Liver (tissue), 9 donors: ENCODE measurements around the gene POLD2. TPM values are rescaled to one million over a fixed set of nuclear protein-coding genes. Genes with fewer than 3 reads are reported as not detected.

Experiments used
- DNase-seq: peaks from one replicate; pipeline ENCODE4 v3.0.0-alpha.2; 2017; ENCODE audit warnings: low spot score
- H3K27ac ChIP-seq, 2 donors: one replicate each; pipeline ENCODE4 v1.7.0; 2013; ENCODE audit warnings: inconsistent platforms in 2 of 2, low read length in 2 of 2, control low read depth in 1 of 2, low read depth in 1 of 2, mild to moderate bottlenecking in 1 of 2
- H3K27me3 ChIP-seq, 4 donors: one replicate each; pipeline versions ENCODE4 v1.6.1 to v1.7.0; 2013; ENCODE audit warnings: low read length in 3 of 4, inconsistent platforms in 1 of 4, mild to moderate bottlenecking in 1 of 4, moderate library complexity in 1 of 4; ENCODE audit not compliant: control insufficient read depth in 4 of 4, insufficient read depth in 4 of 4
- H3K36me3 ChIP-seq, 4 donors: one replicate each; pipeline versions ENCODE4 v1.6.1 to v1.7.0; 2013; ENCODE audit warnings: low read length in 3 of 4, mild to moderate bottlenecking in 3 of 4, low read depth in 1 of 4, moderate library complexity in 1 of 4; ENCODE audit not compliant: control insufficient read depth in 4 of 4, insufficient read depth in 3 of 4
- H3K4me1 ChIP-seq, 4 donors: one replicate each; pipeline versions ENCODE4 v1.6.1 to v1.7.0; 2013; ENCODE audit warnings: low read length in 3 of 4, mild to moderate bottlenecking in 3 of 4, moderate library complexity in 1 of 4; ENCODE audit not compliant: control insufficient read depth in 4 of 4, insufficient read depth in 4 of 4
- H3K4me3 ChIP-seq, 3 donors: one replicate each; pipeline versions ENCODE4 v1.6.1 to v1.7.0; 2013; ENCODE audit warnings: low read length in 3 of 3, control low read depth in 1 of 3, low read depth in 1 of 3, mild to moderate bottlenecking in 1 of 3
- H3K9ac ChIP-seq, 2 donors: one replicate each; pipeline ENCODE4 v1.7.0; 2013; ENCODE audit warnings: low read length in 2 of 2, mild to moderate bottlenecking in 2 of 2, moderate library complexity in 2 of 2, control low read depth in 1 of 2, low read depth in 1 of 2
- H3K9me3 ChIP-seq, 4 donors: one replicate each; pipeline versions ENCODE4 v1.6.1 to v1.7.0; 2013; ENCODE audit warnings: low read length in 3 of 4; ENCODE audit not compliant: control insufficient read depth in 4 of 4
- EGR1 ChIP-seq, 2 donors: IDR thresholded peaks; 2 replicates each; pipeline ENCODE4 v1.6.1; 2016 to 2018; ENCODE audit warnings: antibody characterized with exemption in 2 of 2, low read depth in 2 of 2
- FOXA1 ChIP-seq: IDR thresholded peaks from 2 replicates; pipeline ENCODE4 v1.6.1; 2016; ENCODE audit warnings: antibody characterized with exemption
- FOXA2 ChIP-seq: IDR thresholded peaks from 2 replicates; pipeline ENCODE4 v1.6.1; 2016; ENCODE audit warnings: antibody characterized with exemption
- GABPA ChIP-seq, 2 donors: IDR thresholded peaks in 1 of 2; conservative IDR thresholded peaks in 1 of 2; 2 replicates each; pipeline ENCODE4 v1.6.1; 2016; ENCODE audit warnings: antibody characterized with exemption in 2 of 2, mild to moderate bottlenecking in 1 of 2, moderate library complexity in 1 of 2
- HNF4A ChIP-seq, 2 donors: conservative IDR thresholded peaks; 2 replicates each; pipeline ENCODE4 v1.6.1; 2016; ENCODE audit warnings: antibody characterized with exemption in 2 of 2, mild to moderate bottlenecking in 2 of 2
- HNF4G ChIP-seq: IDR thresholded peaks from 2 replicates; pipeline ENCODE4 v1.6.1; 2016; ENCODE audit warnings: antibody characterized with exemption
- JUND ChIP-seq, 2 donors: IDR thresholded peaks; 2 replicates each; pipeline ENCODE4 v1.6.1; 2016; ENCODE audit warnings: antibody characterized with exemption in 2 of 2
- NR2F2 ChIP-seq: IDR thresholded peaks from 2 replicates; pipeline ENCODE4 v1.6.1; 2016; ENCODE audit warnings: antibody characterized with exemption
- RAD21 ChIP-seq, 2 donors: IDR thresholded peaks; 2 replicates each; pipeline ENCODE4 v1.6.1; 2016; ENCODE audit warnings: antibody characterized with exemption in 2 of 2, mild to moderate bottlenecking in 2 of 2
- RXRA ChIP-seq, 2 donors: IDR thresholded peaks; 2 replicates each; pipeline ENCODE4 v1.6.1; 2017 to 2018; ENCODE audit warnings: antibody characterized with exemption in 2 of 2, mild to moderate bottlenecking in 1 of 2
- SP1 ChIP-seq: IDR thresholded peaks from 2 replicates; pipeline ENCODE4 v1.6.1; 2018; ENCODE audit warnings: antibody characterized with exemption, mild to moderate bottlenecking
- TAF1 ChIP-seq: conservative IDR thresholded peaks from 2 replicates; pipeline ENCODE4 v1.6.1; 2016; ENCODE audit warnings: antibody characterized with exemption, mild to moderate bottlenecking
- WGBS: extraction: QIAGEN DNeasy Blood & Tissue Kit; methylation state at CpG from one replicate; pipeline ENCODE4 v1.1.7; 2013; 5-methylcytosine and 5-hydroxymethylcytosine counted together
- polyA plus RNA-seq, 2 donors: library from polyadenylated mRNA; stranded (reverse) in 1 of 2; unstranded in 1 of 2; fragments of 200-250 nt in 1 of 2; fragments of >200 nt in 1 of 2; fragmentation: Nextera tagmentation in 1 of 2; extraction: Ambion mirVana in 1 of 2; gene quantifications; one replicate each; pipeline versions ENCODE4 v1.2.1 to v1.2.3, GENCODE V29; 2013 to 2015
- total RNA-seq, 2 donors: library from RNA; depleted of rRNA; stranded (reverse); fragments of >200 nt; gene quantifications; one replicate each; pipeline ENCODE4 v1.2.3, GENCODE V29; 2014
- TF ChIP-seq, protein P1 (sequence below): IDR thresholded peaks from 2 replicates; pipeline ENCODE4 v1.6.1; 2016; ENCODE audit warnings: antibody characterized with exemption
- TF ChIP-seq, protein P2 (sequence below): IDR thresholded peaks from 2 replicates; pipeline ENCODE4 v1.6.1; 2016; ENCODE audit warnings: antibody characterized with exemption, mild to moderate bottlenecking
- TF ChIP-seq, protein P3 (sequence below): IDR thresholded peaks from 2 replicates; pipeline ENCODE4 v1.6.1; 2016; ENCODE audit warnings: antibody characterized with exemption
- TF ChIP-seq, protein P4 (sequence below): fragments of 150-350 bp; IDR thresholded peaks from 2 replicates; pipeline ENCODE4 v1.5.1; 2017; ENCODE audit warnings: improper control_type of control experiment, low read depth, low read length; ENCODE audit not compliant: missing input control
- donor health status: healthy.
- donor health status: healthy.
- donor health status: healthy.
- donor health status: healthy.
- donor health status: healthy.

Gene POLD2
- total and polyA plus RNA-seq, 4 donors: 53.9 to 101 (median 85.3) TPM

DNA sequence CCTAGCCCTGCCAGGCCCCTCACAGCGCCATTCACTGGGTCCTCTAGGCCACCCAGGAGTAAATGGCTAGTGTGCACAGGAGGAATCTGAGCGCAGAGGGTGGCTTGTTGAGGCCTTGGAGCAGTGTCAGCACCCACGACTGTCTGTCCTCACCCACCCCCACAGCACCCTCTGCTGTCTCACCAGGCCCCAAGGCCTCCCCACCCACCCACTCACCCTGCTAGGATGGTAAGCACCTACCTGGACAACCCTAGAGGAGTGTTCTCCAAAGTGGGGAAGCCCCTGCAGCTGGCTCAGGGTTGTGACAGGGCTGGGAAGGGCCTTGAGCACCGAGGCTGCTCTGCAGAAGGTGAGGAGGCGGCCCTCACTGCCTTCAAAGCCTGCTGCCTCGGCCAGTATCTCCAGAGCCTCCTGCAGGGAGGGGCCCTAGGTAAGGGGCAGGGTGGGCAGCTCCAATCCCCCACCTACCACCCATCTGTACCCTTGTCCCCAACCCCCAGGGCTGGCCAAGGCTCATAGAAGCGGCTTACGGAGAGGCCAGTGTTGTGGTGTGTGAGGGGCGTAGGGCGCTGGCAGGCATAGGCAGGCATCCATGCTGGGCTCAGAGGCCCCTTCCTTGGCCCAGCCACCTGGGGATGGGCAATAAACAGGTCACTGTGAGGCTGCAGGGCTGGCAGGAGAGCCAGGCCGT lies 43.9 kb downstream of the POLD2 start (continued):
- TF ChIP-seq, protein P1, sequence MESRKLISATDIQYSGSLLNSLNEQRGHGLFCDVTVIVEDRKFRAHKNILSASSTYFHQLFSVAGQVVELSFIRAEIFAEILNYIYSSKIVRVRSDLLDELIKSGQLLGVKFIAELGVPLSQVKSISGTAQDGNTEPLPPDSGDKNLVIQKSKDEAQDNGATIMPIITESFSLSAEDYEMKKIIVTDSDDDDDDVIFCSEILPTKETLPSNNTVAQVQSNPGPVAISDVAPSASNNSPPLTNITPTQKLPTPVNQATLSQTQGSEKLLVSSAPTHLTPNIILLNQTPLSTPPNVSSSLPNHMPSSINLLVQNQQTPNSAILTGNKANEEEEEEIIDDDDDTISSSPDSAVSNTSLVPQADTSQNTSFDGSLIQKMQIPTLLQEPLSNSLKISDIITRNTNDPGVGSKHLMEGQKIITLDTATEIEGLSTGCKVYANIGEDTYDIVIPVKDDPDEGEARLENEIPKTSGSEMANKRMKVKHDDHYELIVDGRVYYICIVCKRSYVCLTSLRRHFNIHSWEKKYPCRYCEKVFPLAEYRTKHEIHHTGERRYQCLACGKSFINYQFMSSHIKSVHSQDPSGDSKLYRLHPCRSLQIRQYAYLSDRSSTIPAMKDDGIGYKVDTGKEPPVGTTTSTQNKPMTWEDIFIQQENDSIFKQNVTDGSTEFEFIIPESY: no peak
- TF ChIP-seq TAF1: no peak

DNA sequence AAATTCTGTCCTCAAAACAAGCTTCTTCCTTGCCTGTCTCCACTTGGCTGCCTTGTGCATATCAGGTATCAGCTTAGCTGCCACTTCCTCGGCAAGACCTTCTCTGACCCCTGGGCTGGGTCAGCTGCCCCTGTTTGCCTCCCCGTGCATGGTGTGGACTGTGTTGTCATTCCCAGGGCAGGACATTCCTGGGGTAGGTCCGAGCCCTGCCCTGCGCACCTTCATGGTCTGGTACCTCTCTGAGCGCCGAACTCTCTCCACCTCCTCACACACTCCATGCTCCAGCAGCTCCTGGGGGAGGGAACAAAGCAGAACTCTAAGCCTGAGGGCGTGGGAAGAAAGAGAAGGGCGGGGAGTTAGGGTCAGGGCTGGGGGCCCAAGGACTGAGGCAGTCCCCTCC lies 44.8 kb downstream of the POLD2 start:
- peaks cover 5 to 37% (median 15%) of the 10 kb centered on the region in 4 donors for H3K36me3 ChIP-seq
- H3K27me3 ChIP-seq: no peaks in the 10 kb centered on the region
- H3K9ac ChIP-seq: no peak overlapping the region
- WGBS: 87% methylated on average over 8 of the region's 8 CpGs
- H3K27ac ChIP-seq: no peak overlapping the region
- H3K4me3 ChIP-seq: no peak overlapping the region
- H3K9me3 ChIP-seq: no peaks in the 10 kb centered on the region
- TF ChIP-seq SP1 (no peak), HNF4G (no peak), HNF4A (conservative IDR thresholded peaks at IDR 0.05) (no peak), RAD21 (IDR thresholded peaks at IDR 0.05) (no peak), TAF1 (no peak), RXRA (IDR thresholded peaks at IDR 0.05) (no peak), JUND (IDR thresholded peaks at IDR 0.05) (no peak), NR2F2 (no peak), FOXA1 (no peak), GABPA (IDR thresholded peaks at IDR 0.05 in 1 of 2, conservative IDR thresholded peaks at IDR 0.05 in 1 of 2) (no peak), FOXA2 (no peak), EGR1 (IDR thresholded peaks at IDR 0.05; ENCODE audit: low read depth in 2 of 2) (no peak)
- TF ChIP-seq, protein P2, sequence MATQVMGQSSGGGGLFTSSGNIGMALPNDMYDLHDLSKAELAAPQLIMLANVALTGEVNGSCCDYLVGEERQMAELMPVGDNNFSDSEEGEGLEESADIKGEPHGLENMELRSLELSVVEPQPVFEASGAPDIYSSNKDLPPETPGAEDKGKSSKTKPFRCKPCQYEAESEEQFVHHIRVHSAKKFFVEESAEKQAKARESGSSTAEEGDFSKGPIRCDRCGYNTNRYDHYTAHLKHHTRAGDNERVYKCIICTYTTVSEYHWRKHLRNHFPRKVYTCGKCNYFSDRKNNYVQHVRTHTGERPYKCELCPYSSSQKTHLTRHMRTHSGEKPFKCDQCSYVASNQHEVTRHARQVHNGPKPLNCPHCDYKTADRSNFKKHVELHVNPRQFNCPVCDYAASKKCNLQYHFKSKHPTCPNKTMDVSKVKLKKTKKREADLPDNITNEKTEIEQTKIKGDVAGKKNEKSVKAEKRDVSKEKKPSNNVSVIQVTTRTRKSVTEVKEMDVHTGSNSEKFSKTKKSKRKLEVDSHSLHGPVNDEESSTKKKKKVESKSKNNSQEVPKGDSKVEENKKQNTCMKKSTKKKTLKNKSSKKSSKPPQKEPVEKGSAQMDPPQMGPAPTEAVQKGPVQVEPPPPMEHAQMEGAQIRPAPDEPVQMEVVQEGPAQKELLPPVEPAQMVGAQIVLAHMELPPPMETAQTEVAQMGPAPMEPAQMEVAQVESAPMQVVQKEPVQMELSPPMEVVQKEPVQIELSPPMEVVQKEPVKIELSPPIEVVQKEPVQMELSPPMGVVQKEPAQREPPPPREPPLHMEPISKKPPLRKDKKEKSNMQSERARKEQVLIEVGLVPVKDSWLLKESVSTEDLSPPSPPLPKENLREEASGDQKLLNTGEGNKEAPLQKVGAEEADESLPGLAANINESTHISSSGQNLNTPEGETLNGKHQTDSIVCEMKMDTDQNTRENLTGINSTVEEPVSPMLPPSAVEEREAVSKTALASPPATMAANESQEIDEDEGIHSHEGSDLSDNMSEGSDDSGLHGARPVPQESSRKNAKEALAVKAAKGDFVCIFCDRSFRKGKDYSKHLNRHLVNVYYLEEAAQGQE: no peak
- TF ChIP-seq, protein P3, sequence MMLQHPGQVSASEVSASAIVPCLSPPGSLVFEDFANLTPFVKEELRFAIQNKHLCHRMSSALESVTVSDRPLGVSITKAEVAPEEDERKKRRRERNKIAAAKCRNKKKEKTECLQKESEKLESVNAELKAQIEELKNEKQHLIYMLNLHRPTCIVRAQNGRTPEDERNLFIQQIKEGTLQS: no peak
- TF ChIP-seq, protein P4, sequence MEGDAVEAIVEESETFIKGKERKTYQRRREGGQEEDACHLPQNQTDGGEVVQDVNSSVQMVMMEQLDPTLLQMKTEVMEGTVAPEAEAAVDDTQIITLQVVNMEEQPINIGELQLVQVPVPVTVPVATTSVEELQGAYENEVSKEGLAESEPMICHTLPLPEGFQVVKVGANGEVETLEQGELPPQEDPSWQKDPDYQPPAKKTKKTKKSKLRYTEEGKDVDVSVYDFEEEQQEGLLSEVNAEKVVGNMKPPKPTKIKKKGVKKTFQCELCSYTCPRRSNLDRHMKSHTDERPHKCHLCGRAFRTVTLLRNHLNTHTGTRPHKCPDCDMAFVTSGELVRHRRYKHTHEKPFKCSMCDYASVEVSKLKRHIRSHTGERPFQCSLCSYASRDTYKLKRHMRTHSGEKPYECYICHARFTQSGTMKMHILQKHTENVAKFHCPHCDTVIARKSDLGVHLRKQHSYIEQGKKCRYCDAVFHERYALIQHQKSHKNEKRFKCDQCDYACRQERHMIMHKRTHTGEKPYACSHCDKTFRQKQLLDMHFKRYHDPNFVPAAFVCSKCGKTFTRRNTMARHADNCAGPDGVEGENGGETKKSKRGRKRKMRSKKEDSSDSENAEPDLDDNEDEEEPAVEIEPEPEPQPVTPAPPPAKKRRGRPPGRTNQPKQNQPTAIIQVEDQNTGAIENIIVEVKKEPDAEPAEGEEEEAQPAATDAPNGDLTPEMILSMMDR: no peak
- DNase-seq: no peak
- peaks cover 16 to 66% (median 42%) of the 10 kb centered on the region in 4 donors for H3K4me1 ChIP-seq
